HK-2 (cell line): ENCODE results near the gene LY9.
"Not testable (repeated sequence)": the region's sequence is repeated elsewhere in the genome, so short reads cannot be mapped to it uniquely, and the experiment has no call there.

Experiments
- DNase-seq: peaks from one replicate; pipeline ENCODE4 v3.0.0-alpha.2; 2018; ENCODE audit not compliant: unreplicated experiment

LY9 gene

GRCh38 chr1:160865337-160865736, 69.4 kb downstream of the LY9 start:
- DNase-seq = no peak

GRCh38 chr1:160866001-160866694, 70.2 kb downstream of the LY9 start:
- no peak for DNase-seq

- DNase-seq = no peak
Measured at GRCh38 chr1:160866695-160867260, 70.8 kb downstream of the LY9 start.

GRCh38 chr1:160867651-160868050, 71.7 kb downstream of the LY9 start:
- not testable (repeated sequence) for DNase-seq

- no peak for DNase-seq
Measured at GRCh38 chr1:160868141-160868540, 72.2 kb downstream of the LY9 start.

- no peak for DNase-seq
Measured at GRCh38 chr1:160874935-160875334, 79.0 kb downstream of the LY9 start.

GRCh38 chr1:160875591-160875990, 79.6 kb downstream of the LY9 start:
- DNase-seq = not testable (repeated sequence)

GRCh38 chr1:160876311-160876710, 80.3 kb downstream of the LY9 start:
- DNase-seq = no peak

- DNase-seq = no peak
Measured at GRCh38 chr1:160877221-160877620, 81.2 kb downstream of the LY9 start.
